IPS-15b (cell line): ENCODE data around the gene INPP5D.

ENCODE experiments used
- H3K27me3 ChIP-seq: one replicate; pipeline ENCODE4 v1.6.1; 2013; ENCODE audit warnings: low read length; ENCODE audit not compliant: control insufficient read depth, insufficient read depth
- H3K36me3 ChIP-seq: one replicate; pipeline ENCODE4 v1.6.1; 2013; ENCODE audit warnings: low read length; ENCODE audit not compliant: control insufficient read depth, insufficient read depth
- H3K4me1 ChIP-seq: one replicate; pipeline ENCODE4 v1.6.1; 2013; ENCODE audit warnings: mild to moderate bottlenecking, low read length; ENCODE audit not compliant: control insufficient read depth, insufficient read depth
- H3K4me3 ChIP-seq: one replicate; pipeline ENCODE4 v1.5.1; 2013; ENCODE audit warnings: low read depth, low read length
- H3K9ac ChIP-seq: one replicate; pipeline ENCODE4 v1.6.1; 2013; ENCODE audit warnings: low read depth, mild to moderate bottlenecking, low read length
- H3K9me3 ChIP-seq: one replicate; pipeline ENCODE4 v1.6.1; 2013; ENCODE audit warnings: mild to moderate bottlenecking, low read length; ENCODE audit not compliant: control insufficient read depth, insufficient read depth

The INPP5D gene

GRCh38 chr2:233213975-233214374 is 153.8 kb downstream of the INPP5D start:
- Histone ChIP-seq H3K4me3 (no peak overlapping the region), H3K4me1 (peaks cover 11% of the 10 kb centered on the region), H3K36me3 (no peaks in the 10 kb centered on the region)

GRCh38 chr2:233217892-233218377 is 157.8 kb downstream of the INPP5D start:
- Histone ChIP-seq H3K4me1 (no peaks in the 10 kb centered on the region), H3K9ac (no peak overlapping the region), H3K4me3 (no peak overlapping the region), H3K9me3 (no peaks in the 10 kb centered on the region), H3K27me3 (no peaks in the 10 kb centered on the region), H3K36me3 (no peaks in the 10 kb centered on the region)

More at GRCh38 chr2:233213975-233214374, 153.8 kb downstream of the INPP5D start:
- no peaks in the 10 kb centered on the region for H3K27me3 ChIP-seq
- H3K9ac ChIP-seq, result no peak overlapping the region
- H3K9me3 ChIP-seq, result no peaks in the 10 kb centered on the region

GRCh38 chr2:233218836-233219235 is 158.7 kb downstream of the INPP5D start:
- Histone ChIP-seq H3K4me1 (no peaks in the 10 kb centered on the region), H3K36me3 (no peaks in the 10 kb centered on the region), H3K9me3 (no peaks in the 10 kb centered on the region), H3K27me3 (no peaks in the 10 kb centered on the region), H3K9ac (no peak overlapping the region), H3K4me3 (no peak overlapping the region)

- Histone ChIP-seq H3K36me3 (no peaks in the 10 kb centered on the region), H3K9me3 (no peaks in the 10 kb centered on the region), H3K9ac (no peak overlapping the region), H3K4me3 (no peak overlapping the region), H3K27me3 (no peaks in the 10 kb centered on the region), H3K4me1 (no peaks in the 10 kb centered on the region)
Observed at GRCh38 chr2:233219848-233220247, 159.7 kb downstream of the INPP5D start.

GRCh38 chr2:233221378-233222063 is 161.4 kb downstream of the INPP5D start:
- no peaks in the 10 kb centered on the region for H3K9me3 ChIP-seq
- H3K4me1 ChIP-seq, result no peaks in the 10 kb centered on the region
- H3K36me3 ChIP-seq, result no peaks in the 10 kb centered on the region
- no peak overlapping the region for H3K9ac ChIP-seq
- H3K4me3 ChIP-seq, result no peak overlapping the region
- no peaks in the 10 kb centered on the region for H3K27me3 ChIP-seq

GRCh38 chr2:233223059-233223894 is 163.1 kb downstream of the INPP5D start:
- Histone ChIP-seq H3K27me3 (no peaks in the 10 kb centered on the region), H3K4me1 (no peaks in the 10 kb centered on the region), H3K9ac (no peak overlapping the region), H3K36me3 (no peaks in the 10 kb centered on the region), H3K4me3 (no peak overlapping the region), H3K9me3 (no peaks in the 10 kb centered on the region)

GRCh38 chr2:233225230-233226068 is 165.3 kb downstream of the INPP5D start:
- no peak overlapping the region for H3K4me3 ChIP-seq
- H3K27me3 ChIP-seq, result no peaks in the 10 kb centered on the region
- no peak overlapping the region for H3K9ac ChIP-seq
- no peaks in the 10 kb centered on the region for H3K36me3 ChIP-seq
- no peaks in the 10 kb centered on the region for H3K4me1 ChIP-seq
- no peaks in the 10 kb centered on the region for H3K9me3 ChIP-seq

- H3K4me1 ChIP-seq, result no peaks in the 10 kb centered on the region
- no peak overlapping the region for H3K4me3 ChIP-seq
- no peak overlapping the region for H3K9ac ChIP-seq
- no peaks in the 10 kb centered on the region for H3K27me3 ChIP-seq
- H3K36me3 ChIP-seq, result no peaks in the 10 kb centered on the region
- no peaks in the 10 kb centered on the region for H3K9me3 ChIP-seq
Observed at GRCh38 chr2:233226511-233227031, 166.4 kb downstream of the INPP5D start.

- H3K36me3 ChIP-seq, result no peaks in the 10 kb centered on the region
- H3K27me3 ChIP-seq, result no peaks in the 10 kb centered on the region
- no peaks in the 10 kb centered on the region for H3K4me1 ChIP-seq
- no peaks in the 10 kb centered on the region for H3K9me3 ChIP-seq
- no peak overlapping the region for H3K4me3 ChIP-seq
- no peak overlapping the region for H3K9ac ChIP-seq
Observed at GRCh38 chr2:233227346-233227978, 167.3 kb downstream of the INPP5D start.

GRCh38 chr2:233228376-233228775 is 168.2 kb downstream of the INPP5D start:
- H3K4me1 ChIP-seq, result no peaks in the 10 kb centered on the region
- no peak overlapping the region for H3K9ac ChIP-seq
- H3K27me3 ChIP-seq, result no peaks in the 10 kb centered on the region
- H3K36me3 ChIP-seq, result no peaks in the 10 kb centered on the region
- H3K4me3 ChIP-seq, result no peak overlapping the region
- no peaks in the 10 kb centered on the region for H3K9me3 ChIP-seq
